Stimulated activated naive B cell treated with anti-CD40 and anti-IgM and Interleukin-4, amounts not matched to agents 10 μg/mL and 1 μg/mL and 100 μg/mL, for 72 hours (primary cell): ENCODE measurements around the gene RBBP8NL.
A peak's percentile ranks its signal among the peaks of the same experiment; 100 is the strongest.

Experiments
- ATAC-seq, 2 donors: fragments of 150-1000 bp; cut with Tn5 transposase; replicated peaks; 2 replicates each; pipeline ENCODE4 v1.10.0; 2021; ENCODE audit warnings: moderate library complexity in 1 of 2
- DNase-seq: peaks from one replicate; pipeline ENCODE4 v3.0.0; 2021
- H3K27ac Mint-ChIP-seq: one replicate; pipeline ENCODE4 v1.8.0; 2022; ENCODE audit warnings: mild to moderate bottlenecking, mixed read lengths
- H3K27me3 Mint-ChIP-seq, 2 donors: one replicate each; pipeline ENCODE4 v1.8.0; 2022; ENCODE audit warnings: mixed read lengths in 2 of 2
- H3K36me3 Mint-ChIP-seq, 2 donors: one replicate each; pipeline ENCODE4 v1.8.0; 2022; ENCODE audit warnings: mixed read lengths in 2 of 2, mild to moderate bottlenecking in 1 of 2
- H3K4me1 Mint-ChIP-seq, 2 donors: one replicate each; pipeline ENCODE4 v1.8.0; 2022; ENCODE audit warnings: mixed read lengths in 2 of 2, mild to moderate bottlenecking in 1 of 2
- H3K4me3 Mint-ChIP-seq, 2 donors: one replicate each; pipeline ENCODE4 v1.8.0; 2022; ENCODE audit warnings: mild to moderate bottlenecking in 2 of 2, mixed read lengths in 2 of 2, moderate library complexity in 1 of 2
- H3K9me3 Mint-ChIP-seq, 2 donors: one replicate each; pipeline ENCODE4 v1.8.0; 2022; ENCODE audit warnings: mixed read lengths in 2 of 2, mild to moderate bottlenecking in 1 of 2

The RBBP8NL gene

GRCh38 chr20:62455929-62456328 is 28.6 kb upstream of the RBBP8NL start:
- no peak overlapping the region for H3K4me3 Mint-ChIP-seq
- peaks cover 0 to 2% of the 10 kb centered on the region in 2 donors for H3K4me1 Mint-ChIP-seq

GRCh38 chr20:62454904-62455636 is 27.7 kb upstream of the RBBP8NL start:
- no peaks in the 10 kb centered on the region for H3K9me3 Mint-ChIP-seq
- no peak for DNase-seq

More at GRCh38 chr20:62455929-62456328, 28.6 kb upstream of the RBBP8NL start:
- no peak for ATAC-seq
- DNase-seq, result no peak
- H3K36me3 Mint-ChIP-seq, result no peaks in the 10 kb centered on the region
- no peaks in the 10 kb centered on the region for H3K9me3 Mint-ChIP-seq
- H3K27ac Mint-ChIP-seq, result no peak overlapping the region
- peaks cover 26 to 58% of the 10 kb centered on the region in 2 donors for H3K27me3 Mint-ChIP-seq

GRCh38 chr20:62453186-62453808 is 26.0 kb upstream of the RBBP8NL start:
- no peaks in the 10 kb centered on the region for H3K9me3 Mint-ChIP-seq
- DNase-seq (no peak), ATAC-seq (no peak)
- no peak overlapping the region for H3K27ac Mint-ChIP-seq
- peaks cover 32 to 66% of the 10 kb centered on the region in 2 donors for H3K27me3 Mint-ChIP-seq
- H3K4me1 Mint-ChIP-seq, result peaks cover 0 to 2% of the 10 kb centered on the region in 2 donors
- no peak overlapping the region for H3K4me3 Mint-ChIP-seq
- H3K36me3 Mint-ChIP-seq, result no peaks in the 10 kb centered on the region

More at GRCh38 chr20:62454904-62455636, 27.7 kb upstream of the RBBP8NL start:
- H3K27ac Mint-ChIP-seq, result no peak overlapping the region
- H3K27me3 Mint-ChIP-seq, result peaks cover 26 to 57% of the 10 kb centered on the region in 2 donors
- no peak for ATAC-seq
- no peak overlapping the region for H3K4me3 Mint-ChIP-seq
- H3K4me1 Mint-ChIP-seq, result peaks cover 0 to 2% of the 10 kb centered on the region in 2 donors
- H3K36me3 Mint-ChIP-seq, result no peaks in the 10 kb centered on the region

GRCh38 chr20:62452475-62453095 is 25.2 kb upstream of the RBBP8NL start:
- Mint-ChIP-seq H3K36me3 (no peaks in the 10 kb centered on the region), H3K9me3 (no peaks in the 10 kb centered on the region), H3K4me1 (peaks cover 0 to 2% of the 10 kb centered on the region in 2 donors), H3K4me3 (no peak overlapping the region), H3K27ac (no peak overlapping the region), H3K27me3 (peaks cover 28 to 66% of the 10 kb centered on the region in 2 donors)
- ATAC-seq, result no peak
- no peak for DNase-seq

GRCh38 chr20:62451970-62452369 is 24.6 kb upstream of the RBBP8NL start:
- H3K4me1 Mint-ChIP-seq, result peaks cover 0 to 2% of the 10 kb centered on the region in 2 donors
- H3K9me3 Mint-ChIP-seq, result no peaks in the 10 kb centered on the region
- no peak overlapping the region for H3K4me3 Mint-ChIP-seq
- DNase-seq (no peak), ATAC-seq (no peak)
- H3K36me3 Mint-ChIP-seq, result no peaks in the 10 kb centered on the region
- no peak overlapping the region for H3K27ac Mint-ChIP-seq
- peaks cover 29 to 63% of the 10 kb centered on the region in 2 donors for H3K27me3 Mint-ChIP-seq

GRCh38 chr20:62451156-62451767 is 23.9 kb upstream of the RBBP8NL start:
- no peak overlapping the region for H3K4me3 Mint-ChIP-seq
- H3K36me3 Mint-ChIP-seq, result no peaks in the 10 kb centered on the region
- H3K27ac Mint-ChIP-seq, result no peak overlapping the region
- DNase-seq (no peak), ATAC-seq (no peak)
- H3K27me3 Mint-ChIP-seq, result peaks cover 34 to 57% of the 10 kb centered on the region in 2 donors
- H3K9me3 Mint-ChIP-seq, result no peaks in the 10 kb centered on the region
- peaks cover 0 to 2% of the 10 kb centered on the region in 2 donors for H3K4me1 Mint-ChIP-seq

- H3K4me1 Mint-ChIP-seq, result peaks cover 0 to 2% of the 10 kb centered on the region in 2 donors
- peaks cover 27 to 49% of the 10 kb centered on the region in 2 donors for H3K27me3 Mint-ChIP-seq
- ATAC-seq (no peak), DNase-seq (no peak)
- no peaks in the 10 kb centered on the region for H3K36me3 Mint-ChIP-seq
- H3K27ac Mint-ChIP-seq, result no peak overlapping the region
- no peak overlapping the region for H3K4me3 Mint-ChIP-seq
- H3K9me3 Mint-ChIP-seq, result no peaks in the 10 kb centered on the region
Measured at GRCh38 chr20:62449951-62450691, 22.8 kb upstream of the RBBP8NL start.

- H3K4me3 Mint-ChIP-seq, result no peak overlapping the region
- H3K4me1 Mint-ChIP-seq, result peaks cover 0 to 2% of the 10 kb centered on the region in 2 donors
- no peak overlapping the region for H3K27ac Mint-ChIP-seq
- peaks cover 34 to 44% of the 10 kb centered on the region in 2 donors for H3K27me3 Mint-ChIP-seq
- no peaks in the 10 kb centered on the region for H3K36me3 Mint-ChIP-seq
- no peak for DNase-seq
- H3K9me3 Mint-ChIP-seq, result no peaks in the 10 kb centered on the region
- ATAC-seq, result no peak
Measured at GRCh38 chr20:62448788-62449187, 21.4 kb upstream of the RBBP8NL start.

GRCh38 chr20:62448038-62448437 is 20.7 kb upstream of the RBBP8NL start:
- Mint-ChIP-seq H3K9me3 (no peaks in the 10 kb centered on the region), H3K4me3 (no peak overlapping the region), H3K4me1 (peaks cover 0 to 2% of the 10 kb centered on the region in 2 donors), H3K27ac (no peak overlapping the region), H3K36me3 (no peaks in the 10 kb centered on the region), H3K27me3 (peaks cover 32 to 37% of the 10 kb centered on the region in 2 donors)
- ATAC-seq, result peak in 1 of 2 donors; percentile 38
- no peak for DNase-seq

- peaks cover 0 to 2% of the 10 kb centered on the region in 2 donors for H3K4me1 Mint-ChIP-seq
- peaks cover 31 to 33% of the 10 kb centered on the region in 2 donors for H3K27me3 Mint-ChIP-seq
- H3K36me3 Mint-ChIP-seq, result no peaks in the 10 kb centered on the region
- DNase-seq (no peak), ATAC-seq (no peak)
- no peak overlapping the region for H3K27ac Mint-ChIP-seq
- no peaks in the 10 kb centered on the region for H3K9me3 Mint-ChIP-seq
- H3K4me3 Mint-ChIP-seq, result no peak overlapping the region
Measured at GRCh38 chr20:62446888-62447869, 19.8 kb upstream of the RBBP8NL start.

GRCh38 chr20:62446481-62446880 is 19.1 kb upstream of the RBBP8NL start:
- DNase-seq (no peak), ATAC-seq (no peak)
- H3K27me3 Mint-ChIP-seq, result peaks cover 30 to 36% of the 10 kb centered on the region in 2 donors
- H3K36me3 Mint-ChIP-seq, result no peaks in the 10 kb centered on the region
- H3K4me1 Mint-ChIP-seq, result peaks cover 0 to 2% of the 10 kb centered on the region in 2 donors
- no peak overlapping the region for H3K4me3 Mint-ChIP-seq
- no peaks in the 10 kb centered on the region for H3K9me3 Mint-ChIP-seq
- no peak overlapping the region for H3K27ac Mint-ChIP-seq

- ATAC-seq (no peak), DNase-seq (no peak)
- Mint-ChIP-seq H3K27ac (no peak overlapping the region), H3K27me3 (peaks cover 32 to 41% of the 10 kb centered on the region in 2 donors), H3K9me3 (no peaks in the 10 kb centered on the region), H3K4me3 (no peak overlapping the region), H3K36me3 (no peaks in the 10 kb centered on the region), H3K4me1 (peaks cover 0 to 2% of the 10 kb centered on the region in 2 donors)
Measured at GRCh38 chr20:62445553-62446340, 18.4 kb upstream of the RBBP8NL start.
